CD4-positive, alpha-beta T cell treated with Interleukin-6 for 4 hours (primary cell): Measurements from ENCODE around the gene USP31.
"Not testable (repeated sequence)": the region's sequence is repeated elsewhere in the genome, so short reads cannot be mapped to it uniquely, and the experiment has no call there.

Source experiments
- DNase-seq: peaks from one replicate; pipeline ENCODE4 v3.0.0-alpha.2; 2020; ENCODE audit warnings: mixed read lengths

USP31 gene

DNA sequence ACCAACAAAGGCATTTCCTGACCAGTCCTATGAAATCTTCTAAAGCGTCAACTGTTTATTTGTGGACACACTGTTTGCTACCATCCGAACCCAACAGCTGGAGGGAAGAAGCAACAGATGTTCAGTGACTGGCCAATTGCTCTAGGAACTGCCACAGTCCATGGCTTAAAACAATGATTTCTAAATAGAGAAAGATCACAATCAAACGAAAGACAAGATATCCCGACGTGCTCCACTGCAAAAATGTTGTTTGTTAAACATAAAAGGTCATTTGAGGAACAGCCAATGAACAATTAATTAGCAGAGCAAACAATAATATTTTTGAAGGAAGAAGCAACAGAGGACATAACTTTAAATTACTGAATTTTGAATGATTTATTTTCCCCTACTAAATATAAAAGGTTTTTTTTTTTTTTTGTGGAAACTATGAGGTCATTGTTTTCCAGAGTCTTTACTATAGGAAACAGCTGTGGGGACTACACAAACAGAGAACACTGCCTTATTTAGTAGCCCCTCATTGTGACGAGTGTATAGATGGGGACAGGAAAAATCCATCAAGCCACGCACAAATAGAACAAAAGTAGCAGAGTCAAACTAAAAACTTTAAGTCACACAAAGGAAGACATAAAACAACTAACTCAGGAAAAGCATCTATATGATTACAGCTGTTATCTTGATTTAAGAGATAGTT is 17.2 kb downstream of the USP31 start:
- DNase-seq, result no peak

DNA sequence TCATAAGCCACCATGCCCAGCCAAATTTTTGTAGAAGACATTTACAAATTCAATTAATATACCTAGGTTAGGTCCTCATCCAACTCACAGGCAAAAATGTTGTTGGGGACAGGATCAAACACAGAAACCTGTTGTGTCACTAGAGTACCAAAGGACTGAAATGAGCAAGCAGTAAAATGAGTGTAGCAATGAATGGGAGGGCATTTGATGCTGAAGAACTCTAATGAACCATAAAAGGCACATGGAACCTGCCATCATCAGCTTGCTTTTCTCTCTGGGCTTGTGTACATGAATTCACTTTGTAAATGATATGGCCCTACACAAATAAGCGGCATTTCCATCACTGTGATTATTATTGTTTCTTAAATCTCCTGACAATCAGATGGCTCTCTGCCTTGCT is 17.8 kb downstream of the USP31 start:
- DNase-seq, result no peak

DNA sequence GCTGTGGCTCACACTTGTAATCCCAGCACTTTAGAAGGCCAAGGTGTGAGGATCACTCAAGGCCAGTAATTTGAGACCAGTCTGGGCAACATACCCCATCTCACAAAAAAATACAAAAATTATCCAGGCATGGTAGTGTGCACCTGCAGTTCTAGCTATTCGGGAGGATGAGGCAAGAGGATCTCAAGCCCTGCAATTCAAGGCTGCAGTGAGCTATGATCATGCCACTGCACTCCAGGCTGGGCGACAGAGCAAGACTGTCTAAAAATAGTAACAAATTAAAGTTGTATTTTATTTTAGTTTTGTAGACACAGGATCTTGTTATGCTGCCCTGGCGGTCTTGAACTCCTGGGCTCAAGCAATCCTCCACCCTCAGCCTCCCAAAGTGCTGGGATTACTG is 18.2 kb downstream of the USP31 start:
- no peak for DNase-seq

DNA sequence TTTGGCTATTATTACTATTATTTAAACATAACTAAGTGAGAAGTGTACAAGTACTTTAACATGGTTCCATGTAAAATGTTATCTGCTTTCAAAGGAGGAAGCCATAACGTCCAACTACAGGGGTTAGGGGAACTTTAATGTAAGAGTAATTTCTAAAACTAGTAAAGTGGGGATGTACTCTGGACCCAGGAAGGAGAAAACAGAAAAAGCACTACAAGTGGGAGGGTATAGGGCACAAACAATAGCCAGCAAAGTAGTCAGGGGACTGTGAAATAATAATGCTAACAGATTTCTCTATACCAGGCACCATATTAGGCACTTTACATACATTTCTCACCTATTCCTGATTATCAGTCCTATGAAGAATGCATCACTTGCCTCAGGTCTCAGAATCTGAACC is 19.6 kb downstream of the USP31 start:
- DNase-seq, result no peak

DNA sequence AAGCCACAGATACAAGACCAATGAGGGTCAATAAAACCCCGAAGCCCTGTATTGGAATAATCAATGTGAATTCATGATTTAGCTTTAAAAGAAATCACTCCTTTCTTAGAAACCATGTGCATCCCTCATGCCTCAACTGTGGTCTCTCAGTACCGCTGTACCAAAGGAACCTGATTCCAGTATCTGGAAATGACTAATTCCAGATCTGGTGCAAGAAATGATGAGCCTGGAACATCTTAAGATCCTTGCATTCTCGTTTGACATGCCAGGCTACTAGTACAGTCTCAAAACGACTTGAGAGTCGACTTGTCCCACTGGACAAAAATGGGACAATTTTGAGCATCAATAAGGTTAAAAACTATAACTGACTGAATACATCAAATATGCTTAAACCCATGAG is 21.2 kb downstream of the USP31 start:
- DNase-seq, result no peak

GRCh38 chr16:23125277-23125676 is 24.0 kb downstream of the USP31 start:
- DNase-seq, result no peak

GRCh38 chr16:23124315-23124714 is 24.9 kb downstream of the USP31 start:
- no peak for DNase-seq

DNA sequence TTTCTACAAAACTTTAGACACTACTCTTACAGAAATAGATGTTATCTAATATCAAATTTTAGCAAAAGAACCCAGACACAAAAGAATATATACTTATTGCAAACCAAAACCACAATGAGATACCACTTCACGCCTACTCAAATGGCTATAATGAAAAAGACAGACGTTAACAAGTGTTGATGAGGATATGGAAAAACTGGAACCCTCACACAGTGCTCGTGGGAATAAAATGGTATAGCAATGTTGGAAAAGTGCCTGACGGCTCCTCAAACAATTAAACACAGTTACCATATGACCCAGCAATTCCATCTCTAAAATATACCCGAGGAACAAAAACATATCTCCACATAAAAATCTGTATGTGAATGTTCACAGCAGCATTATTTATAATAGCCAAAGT is 27.1 kb downstream of the USP31 start:
- DNase-seq, result no peak

DNA sequence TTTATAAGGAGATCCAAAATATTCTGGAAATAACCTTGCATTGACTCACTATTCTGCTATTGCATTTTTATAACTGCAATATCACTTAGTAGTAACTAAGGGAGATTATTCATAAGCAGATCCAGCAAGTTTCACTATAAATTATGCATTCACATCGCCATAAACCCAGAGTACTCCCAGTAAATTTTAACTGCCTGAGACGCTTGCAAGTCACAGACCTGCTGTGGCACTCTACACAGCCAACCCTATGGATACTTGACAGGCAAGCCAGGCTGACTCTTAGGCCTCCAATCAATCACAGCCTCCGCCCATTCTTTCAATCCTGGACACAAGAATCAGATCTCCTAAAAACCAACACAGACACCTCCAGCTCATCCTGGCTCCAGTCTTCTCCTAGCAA is 28.2 kb downstream of the USP31 start:
- no peak for DNase-seq

DNA sequence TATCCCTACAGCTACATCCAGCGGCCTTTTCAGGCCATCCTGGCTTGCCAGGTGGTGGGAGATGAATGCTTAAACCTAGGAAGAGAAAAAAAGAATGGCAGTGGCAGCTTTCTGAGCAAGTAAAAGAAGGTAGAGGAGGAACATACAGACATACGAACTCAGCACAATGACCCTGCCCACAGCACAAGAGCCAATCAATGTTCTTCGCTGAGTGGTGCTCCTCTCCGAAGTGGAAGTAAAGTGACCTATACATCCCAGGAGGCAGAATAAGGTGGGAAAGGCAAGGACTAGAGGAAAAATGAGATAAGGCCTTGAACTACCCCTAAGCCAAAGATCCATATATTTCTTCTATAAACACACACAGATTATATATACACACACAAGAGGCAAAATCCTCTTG is 28.7 kb downstream of the USP31 start:
- DNase-seq, result no peak

DNA sequence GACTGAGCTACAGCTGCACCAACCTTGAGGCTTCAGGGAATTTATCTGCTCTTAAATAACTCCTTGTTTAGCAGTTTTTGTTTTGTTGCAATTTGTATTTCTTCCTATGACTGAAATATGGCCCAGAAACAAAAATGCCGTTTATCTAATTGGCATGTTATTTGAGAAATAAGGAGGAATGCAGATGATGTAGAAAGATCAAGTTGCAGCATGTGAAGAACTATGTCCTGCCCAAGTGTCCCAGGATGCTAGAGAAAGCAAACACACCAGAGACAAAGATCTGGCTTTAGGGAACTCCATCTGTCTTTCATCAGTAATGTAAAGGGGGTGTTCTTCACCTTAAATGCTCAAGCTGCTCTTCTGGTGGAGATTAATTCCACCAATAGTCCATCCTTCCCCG is 29.7 kb downstream of the USP31 start:
- DNase-seq, result no peak

GRCh38 chr16:23114131-23114904 is 34.9 kb downstream of the USP31 start:
- DNase-seq, result no peak

- no peak for DNase-seq
Measured at GRCh38 chr16:23113185-23113584, 36.1 kb downstream of the USP31 start.

DNA sequence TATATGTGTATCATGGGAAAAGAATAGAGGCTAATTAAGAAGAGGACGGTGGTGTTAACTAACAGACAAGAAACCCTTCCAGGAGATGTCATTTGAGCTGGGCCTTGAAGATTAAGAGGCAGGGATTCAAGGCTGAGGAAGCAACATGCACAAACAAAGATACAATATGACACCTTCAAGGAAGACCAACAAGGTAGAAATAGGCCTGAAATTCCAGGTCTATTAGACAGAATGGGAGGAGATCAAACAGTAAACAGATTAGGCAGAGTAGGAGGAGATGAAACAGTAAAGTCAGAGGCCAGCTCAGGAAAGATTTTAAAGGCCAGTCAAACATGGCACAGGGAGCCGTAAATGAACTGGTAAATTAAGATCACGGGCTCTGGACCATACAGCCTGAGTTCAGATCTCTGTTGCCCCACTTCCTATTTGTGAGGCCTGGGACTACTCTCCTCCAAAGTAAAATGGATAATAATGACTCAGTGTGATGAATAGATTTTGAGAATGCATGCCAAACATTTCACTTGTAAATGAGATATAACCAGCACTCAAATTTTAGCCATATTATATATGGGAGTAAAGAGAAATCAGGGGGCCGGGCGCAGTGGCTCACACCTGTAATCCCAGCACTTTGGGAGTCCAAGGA is 38.9 kb downstream of the USP31 start:
- DNase-seq, result no peak

GRCh38 chr16:23107936-23108335 is 41.3 kb downstream of the USP31 start:
- DNase-seq, result no peak

GRCh38 chr16:23107117-23107516 is 42.1 kb downstream of the USP31 start:
- DNase-seq, result no peak

DNA sequence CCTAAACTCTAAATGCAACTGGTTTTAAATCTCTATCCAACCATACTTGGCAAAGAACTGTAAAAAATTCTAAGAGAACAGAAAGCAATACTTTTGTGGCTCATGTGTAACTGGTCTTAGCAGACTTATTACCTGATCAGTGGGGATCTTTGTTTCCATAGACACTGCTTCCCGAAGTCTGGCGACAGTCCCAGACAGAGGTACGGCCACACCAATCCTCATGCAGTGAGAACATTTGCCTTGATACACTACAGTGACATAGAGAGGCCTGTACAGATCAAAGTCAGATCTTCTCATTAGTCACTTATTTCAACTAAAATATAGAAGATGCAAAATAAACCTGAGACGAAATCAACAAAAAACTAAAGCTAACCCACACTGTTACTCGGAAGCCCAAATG is 43.9 kb downstream of the USP31 start:
- DNase-seq, result no peak

GRCh38 chr16:23104032-23104955 is 45.0 kb downstream of the USP31 start:
- no peak for DNase-seq

DNA sequence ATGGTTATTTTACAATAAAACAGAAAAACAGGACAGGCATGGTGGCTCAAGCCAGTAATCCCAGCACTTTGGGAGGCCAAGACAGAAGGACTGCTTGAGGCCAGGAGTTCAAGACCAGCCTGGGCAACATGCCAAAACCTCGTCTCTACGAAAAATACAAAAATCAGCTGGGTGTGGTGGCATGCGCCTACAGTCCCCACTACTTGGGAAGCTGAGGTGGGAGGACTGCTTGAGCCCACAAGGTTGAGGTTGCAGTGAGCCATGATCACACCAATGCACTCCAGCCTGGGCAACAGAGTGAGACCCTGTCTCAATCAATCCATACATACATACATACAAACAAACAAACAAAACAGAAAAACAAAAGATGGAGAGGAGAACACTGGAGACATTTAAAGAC is 45.6 kb downstream of the USP31 start:
- no peak for DNase-seq

DNA sequence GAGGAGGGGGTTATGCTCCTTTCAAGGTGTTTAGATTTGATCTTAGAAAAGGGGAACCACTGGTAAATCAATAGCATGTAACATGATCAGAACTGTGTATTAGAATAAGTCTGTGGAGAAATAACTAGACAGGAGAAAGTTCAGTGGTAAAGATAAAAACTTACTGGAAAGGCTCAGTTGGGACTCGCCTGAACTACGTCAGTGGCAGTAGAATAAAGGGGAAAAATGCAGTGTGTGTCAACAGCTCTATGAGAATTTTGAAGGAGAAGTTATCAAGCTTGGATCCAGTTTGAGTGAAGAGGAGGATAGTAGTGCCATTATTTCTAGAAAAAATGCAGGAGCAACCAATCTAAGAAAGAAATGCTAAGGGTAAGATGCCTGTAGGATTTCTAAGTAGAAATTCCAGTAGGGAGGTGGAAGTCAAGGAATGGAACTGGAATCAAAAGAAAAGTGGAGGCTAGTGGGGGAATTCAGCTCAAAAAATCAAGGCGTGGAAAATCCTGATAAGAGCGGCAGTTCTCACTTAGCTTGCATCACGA is 48.2 kb downstream of the USP31 start:
- no peak for DNase-seq

DNA sequence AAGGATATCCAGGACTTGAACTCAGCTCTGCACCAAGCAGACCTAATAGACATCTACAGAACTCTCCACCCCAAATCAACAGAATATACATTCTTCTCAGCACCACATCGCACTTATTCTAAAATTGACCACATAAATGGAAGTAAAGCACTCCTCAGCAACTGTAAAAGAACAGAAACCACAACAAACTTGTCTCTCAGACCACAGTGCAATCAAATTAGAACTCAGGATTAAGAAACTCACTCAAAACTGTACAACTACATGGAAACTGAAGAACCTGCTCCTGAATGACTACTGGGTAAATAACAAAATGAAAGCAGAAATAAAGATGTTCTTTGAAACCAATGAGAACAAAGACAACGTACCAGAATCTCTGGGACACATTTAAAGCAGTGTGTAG is 52.8 kb downstream of the USP31 start:
- not testable (repeated sequence) for DNase-seq

DNA sequence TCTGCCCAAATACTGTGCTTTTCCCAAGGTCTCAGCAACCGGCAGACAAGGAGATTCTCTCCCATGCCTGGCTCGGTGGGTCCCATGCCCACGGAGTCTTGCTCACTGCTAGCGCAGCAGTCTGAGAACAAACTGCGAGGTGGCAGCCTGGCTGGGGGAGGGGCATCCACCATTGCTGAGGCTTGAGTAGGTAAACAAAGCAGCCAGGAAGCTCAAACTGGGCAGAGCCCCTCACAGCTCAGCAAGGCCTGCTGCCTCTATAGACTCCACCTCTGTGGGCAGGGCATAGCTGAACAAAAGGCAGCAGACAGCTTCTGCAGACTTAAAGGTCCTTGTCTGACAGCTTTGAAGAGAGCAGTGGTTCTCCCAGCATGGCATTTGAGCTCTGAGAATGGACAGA is 55.1 kb downstream of the USP31 start:
- DNase-seq, result not testable (repeated sequence)

- DNase-seq, result no peak
Measured at GRCh38 chr16:23092801-23093117, 56.5 kb downstream of the USP31 start.
